Left colon (tissue), 2 donors: ENCODE measurements around the gene PHF23. TPM values are rescaled to one million over a fixed set of nuclear protein-coding genes. Genes with fewer than 3 reads are reported as not detected.
A peak's percentile ranks its signal among the peaks of the same experiment; 100 is the strongest.

Experiments used
- ATAC-seq: fragments of 200-7000 bp; cut with Tn5 transposase; one replicate; pipeline ENCODE4 v1.9.1; 2020; ENCODE audit warnings: mild to moderate bottlenecking, moderate library complexity
- DNase-seq, 2 donors: peaks; one replicate each; pipeline ENCODE4 v3.0.0-alpha.2; 2020
- intact Hi-C, 2 donors: fragments of 100-400 bp; cut with DNase I in 1 of 2; cut with micrococcal nuclease in 1 of 2; formaldehyde crosslinking; loops; one replicate each; pipeline versions ENCODE4 v1.11.2 to v1.14.0; 2022; cut with DNase I, micrococcal nuclease
- total RNA-seq, 2 donors: library from RNA; stranded (reverse); fragmentation: NEBNext Ultra II Directional; extraction: Animal tissue kit (Norgen Biotek cat#: 25700); gene quantifications; one replicate each; pipeline ENCODE4 v1.2.1, GENCODE V29; 2021
- donor health status: DM: no; HTN: no; CAD: no.
- donor health status: DM: yes; HTN: yes; CAD: no.

Gene PHF23
- total RNA-seq, 2 donors from 2014 or later = 33.9 to 44.1 TPM

DNA sequence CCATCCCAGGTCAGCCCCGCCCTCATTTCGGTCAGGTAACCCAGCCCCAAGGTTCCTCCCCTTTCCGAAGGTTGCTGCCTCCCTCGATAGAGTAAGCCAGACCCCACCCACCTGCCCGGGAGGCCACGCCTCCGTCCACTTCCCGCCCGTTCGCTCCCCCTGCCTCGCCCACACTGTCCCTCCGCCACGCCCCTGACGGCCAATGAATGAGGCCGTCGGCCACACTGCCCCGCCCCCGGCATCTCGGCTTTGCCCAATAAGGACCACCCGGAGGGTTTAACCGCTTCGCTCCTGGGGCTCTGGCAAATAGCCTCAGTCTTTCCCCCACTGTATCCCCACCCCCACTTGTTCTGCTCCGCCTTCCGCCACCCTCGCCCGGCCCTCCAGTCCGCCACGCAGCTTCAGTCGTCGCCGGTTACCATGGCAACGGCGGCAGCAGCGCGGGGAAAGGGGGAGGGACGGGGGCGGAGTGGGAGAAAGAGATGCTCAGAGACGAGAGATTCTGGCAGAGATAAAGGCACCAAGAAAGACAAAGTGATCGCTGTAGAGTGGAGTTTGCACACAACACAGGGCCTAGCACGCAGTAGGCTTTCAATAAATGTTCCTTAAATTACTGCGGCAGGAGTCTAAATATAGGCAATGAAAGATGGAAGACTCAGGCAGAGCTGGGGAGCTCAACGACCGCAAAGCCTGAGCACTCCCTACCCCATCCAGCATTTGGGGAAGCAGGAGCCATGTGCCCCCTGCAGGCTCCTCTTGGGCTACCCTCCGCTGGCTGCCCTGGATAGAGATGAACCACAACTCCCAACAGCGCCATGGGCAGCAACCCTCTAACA is 24.7 kb downstream of the PHF23 start:
- DNase-seq = peak; percentile 99
- intact Hi-C loops = no loop called here
- peak; percentile 88 for ATAC-seq

DNA sequence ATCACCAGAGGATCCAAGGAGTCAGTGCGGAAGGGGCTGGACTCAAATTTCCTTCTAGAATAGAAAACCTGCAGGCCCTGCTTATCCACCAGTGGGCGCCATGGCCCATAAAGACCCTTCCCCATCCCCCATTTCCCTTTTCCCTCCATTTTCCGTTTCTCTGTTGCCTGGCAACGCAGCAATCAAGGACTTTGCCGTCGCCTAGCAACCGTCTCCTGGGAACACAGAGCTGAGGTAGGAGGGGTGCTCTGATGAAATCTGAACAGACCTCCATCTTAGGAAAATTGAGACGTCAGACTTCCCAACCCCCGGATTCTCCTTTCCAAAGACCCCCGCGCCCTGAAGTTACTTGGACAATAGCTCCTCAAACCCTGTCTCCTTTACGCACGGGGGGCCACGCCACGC is 25.4 kb downstream of the PHF23 start:
- intact Hi-C loops = no loop called here
- ATAC-seq = peak; percentile 20
- peak in 1 of 2 donors; percentile 82 for DNase-seq

DNA sequence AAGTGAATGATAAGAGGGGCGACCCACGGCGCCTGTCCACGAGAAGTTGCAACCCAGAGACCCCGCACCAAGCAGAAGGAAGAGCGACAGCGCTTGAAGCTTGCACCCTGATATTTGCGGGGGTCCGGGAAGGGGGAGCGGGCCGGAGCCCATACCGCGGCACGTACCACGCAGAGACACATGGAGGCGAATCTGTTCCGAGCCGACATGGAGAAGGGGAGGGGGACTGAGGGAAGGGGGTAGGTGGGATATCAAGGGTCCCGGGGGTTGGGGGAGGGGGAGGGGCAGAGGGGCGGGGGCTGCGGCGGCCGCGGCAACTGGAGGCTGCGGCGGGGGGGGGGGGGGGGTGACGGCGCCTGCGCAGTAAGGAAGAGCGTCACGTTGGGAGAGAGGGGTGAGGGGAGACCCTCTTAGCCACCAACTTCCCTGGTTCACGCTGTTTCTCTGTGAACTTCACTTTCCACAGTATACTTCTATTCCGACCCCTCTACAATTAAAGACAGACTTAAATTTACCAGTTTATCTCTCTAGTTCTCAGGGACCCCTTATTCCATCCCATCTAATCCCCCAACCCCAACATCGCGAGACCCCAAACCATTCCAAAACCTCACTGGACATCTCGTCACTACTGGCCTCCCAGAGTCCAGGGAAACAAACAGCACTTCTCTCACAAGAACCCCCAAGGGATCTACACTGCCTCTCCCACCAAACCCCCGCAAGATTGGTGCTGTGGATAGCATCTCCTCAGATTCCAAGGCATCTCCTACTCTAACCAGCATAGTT is 27.6 kb downstream of the PHF23 start:
- intact Hi-C loops = no loop called here
- ATAC-seq = no peak
- DNase-seq = no peak

DNA sequence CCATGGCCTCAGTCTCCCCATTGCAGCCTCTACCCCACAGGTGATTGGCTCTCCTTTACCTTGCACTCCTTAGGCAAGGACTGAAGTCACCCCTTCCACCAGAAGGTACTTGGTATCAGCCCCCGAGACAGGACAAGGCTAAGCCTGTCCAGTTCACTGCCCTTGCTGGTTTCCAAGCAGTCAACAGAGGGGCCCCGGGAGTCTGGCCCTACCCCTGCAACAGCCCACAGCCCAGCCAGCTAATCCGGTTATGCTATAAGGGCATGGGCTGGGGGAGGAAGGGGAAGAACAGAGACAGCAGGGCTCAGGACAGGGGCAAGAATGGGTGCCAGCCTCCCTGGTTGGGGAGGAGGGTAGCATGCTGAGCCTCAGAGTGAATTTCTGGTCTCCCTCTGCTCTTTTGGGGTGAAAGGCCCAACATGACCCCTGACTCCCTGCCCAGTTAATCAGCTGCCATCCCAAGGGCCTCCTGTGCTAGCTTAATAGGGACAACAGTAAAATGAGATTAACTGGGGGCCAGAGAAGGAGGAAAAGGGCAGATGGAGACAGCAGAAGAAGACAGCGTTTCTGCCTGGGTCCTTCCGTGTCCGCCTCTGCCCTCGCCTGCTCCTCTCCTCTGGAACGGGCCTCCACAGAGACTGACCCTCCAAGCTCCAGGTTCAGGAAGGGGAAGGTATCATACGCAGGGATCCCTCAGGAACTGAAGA is 30.4 kb downstream of the PHF23 start:
- ATAC-seq (no peak), DNase-seq (no peak)

DNA sequence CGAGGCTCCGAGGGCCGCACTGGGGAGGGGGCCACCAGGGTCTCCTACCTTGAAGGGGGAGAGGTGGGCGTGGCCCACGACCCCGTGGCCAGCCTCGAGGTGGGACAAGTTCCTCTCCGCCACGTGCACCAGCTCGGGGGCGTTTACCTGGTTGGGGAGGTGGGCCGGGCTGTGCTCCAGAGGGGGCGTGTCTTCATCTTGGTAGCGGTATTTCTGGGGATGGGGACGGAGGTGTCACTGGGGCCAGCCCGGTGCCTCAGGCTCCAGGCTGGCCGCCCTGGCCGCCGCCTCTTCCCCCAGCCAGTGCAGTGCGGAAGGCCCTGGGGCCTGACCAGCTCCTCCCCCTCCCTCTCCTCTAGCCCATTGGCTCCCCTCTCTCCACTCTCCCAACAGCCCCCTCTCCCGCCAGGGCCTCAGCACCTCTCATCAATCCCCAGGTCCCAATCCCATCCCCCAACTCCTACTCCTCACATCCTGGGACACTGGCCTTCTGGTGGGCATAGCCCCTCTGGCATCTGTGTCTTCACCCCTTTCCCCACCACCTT is 31.2 kb downstream of the PHF23 start:
- DNase-seq = no peak

More for the DNA sequence above, 30.4 kb downstream of the PHF23 start:
- intact Hi-C loops = no loop called here

DNA sequence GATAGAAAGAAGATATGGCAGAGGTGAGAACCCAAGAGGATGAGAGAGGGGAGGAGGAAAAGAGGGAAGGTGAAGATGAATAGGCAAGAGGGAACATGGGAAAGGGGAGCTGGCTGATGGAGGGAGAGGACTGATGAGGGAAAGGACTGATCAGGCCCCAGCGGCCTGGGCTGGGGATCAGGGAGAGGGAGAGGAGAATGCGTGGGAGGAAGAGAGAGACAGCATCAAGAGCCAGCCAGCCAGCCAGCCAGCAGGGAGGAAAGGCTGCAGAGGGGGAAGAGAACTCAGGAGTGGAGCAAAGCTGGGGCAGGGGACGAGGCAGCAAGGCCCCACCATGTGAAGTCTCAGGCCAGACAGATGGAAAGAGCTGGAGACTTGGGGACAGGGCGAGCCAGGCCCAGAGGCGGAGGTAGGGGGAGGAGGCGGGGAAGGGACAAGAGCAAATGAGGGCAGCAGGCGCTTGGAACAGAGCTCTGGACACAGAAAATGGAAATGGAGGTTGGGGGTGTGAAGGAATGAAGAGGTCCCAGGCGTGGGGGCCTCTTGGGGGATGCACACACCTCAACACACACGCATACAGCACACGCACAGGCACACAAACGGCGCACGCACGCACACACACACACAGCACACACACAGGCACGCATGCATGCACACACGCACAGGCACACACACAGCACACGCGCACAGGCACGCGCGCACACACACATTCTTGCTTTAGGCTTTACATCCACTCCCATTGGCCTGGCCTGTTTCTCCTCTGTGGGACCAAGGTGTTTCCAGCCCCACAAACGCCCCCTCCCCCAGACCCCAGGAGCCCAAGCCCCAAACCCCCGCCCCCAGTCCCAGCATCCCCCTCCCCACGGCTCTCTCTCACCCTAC is 31.9 kb downstream of the PHF23 start:
- DNase-seq = no peak
- no peak for ATAC-seq
- intact Hi-C loops = no loop called here

More for the DNA sequence above, 31.2 kb downstream of the PHF23 start:
- no peak for ATAC-seq
- intact Hi-C loops = no loop called here

DNA sequence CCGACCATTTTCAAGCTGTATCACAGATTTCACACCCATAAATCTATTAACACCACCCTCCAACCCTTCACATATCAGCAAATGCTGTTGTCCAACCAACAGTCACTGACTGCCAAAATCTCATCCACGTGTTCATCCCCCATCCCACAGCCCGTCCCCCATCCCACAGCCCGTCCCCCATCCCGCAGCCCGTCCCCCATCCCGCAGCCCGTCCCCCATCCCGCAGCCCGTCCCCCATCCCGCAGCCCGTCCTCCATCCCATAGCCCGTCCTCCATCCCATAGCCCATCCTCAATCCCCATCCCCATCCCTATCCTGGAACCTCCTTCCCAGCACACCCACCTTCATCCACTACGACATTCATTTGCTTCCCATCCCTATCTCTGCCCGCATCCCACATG is 33.7 kb downstream of the PHF23 start:
- intact Hi-C loops = no loop called here
- peak in 1 of 2 donors; percentile 22 for DNase-seq
- ATAC-seq = no peak

DNA sequence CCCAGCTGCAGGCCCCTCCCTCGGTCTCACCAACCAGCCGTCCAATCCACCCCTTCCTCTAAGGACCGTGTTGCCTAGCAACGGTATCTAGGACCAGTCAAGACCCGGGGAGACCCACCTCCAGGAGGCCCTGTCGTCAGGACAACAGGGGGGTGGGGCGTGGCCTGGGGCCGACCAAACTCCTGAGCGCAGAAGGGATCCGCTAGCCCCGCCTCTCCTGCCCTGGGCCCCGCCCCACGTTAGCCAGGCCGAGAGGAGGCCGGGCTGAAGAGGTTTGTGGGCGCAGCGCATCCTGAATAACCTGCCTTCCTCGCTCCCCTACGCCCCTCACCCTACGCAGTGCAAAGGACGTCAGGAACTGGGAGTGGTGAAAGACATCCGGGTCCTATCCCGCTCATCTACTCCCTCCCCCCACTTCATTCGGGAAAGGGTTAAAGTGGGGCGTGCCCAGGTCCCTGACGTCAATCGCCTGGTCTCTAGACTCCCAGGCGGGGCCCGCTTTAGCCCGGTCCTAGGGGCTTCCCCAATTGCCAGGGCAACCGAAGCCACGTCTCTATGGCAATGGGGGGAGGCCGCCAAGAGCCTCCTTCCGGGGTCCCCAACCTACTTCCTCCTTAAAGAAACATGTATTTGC is 34.3 kb downstream of the PHF23 start:
- peak; percentile 83 for ATAC-seq
- intact Hi-C loops = no loop called here
- DNase-seq = peak; percentile 84 to 88

DNA sequence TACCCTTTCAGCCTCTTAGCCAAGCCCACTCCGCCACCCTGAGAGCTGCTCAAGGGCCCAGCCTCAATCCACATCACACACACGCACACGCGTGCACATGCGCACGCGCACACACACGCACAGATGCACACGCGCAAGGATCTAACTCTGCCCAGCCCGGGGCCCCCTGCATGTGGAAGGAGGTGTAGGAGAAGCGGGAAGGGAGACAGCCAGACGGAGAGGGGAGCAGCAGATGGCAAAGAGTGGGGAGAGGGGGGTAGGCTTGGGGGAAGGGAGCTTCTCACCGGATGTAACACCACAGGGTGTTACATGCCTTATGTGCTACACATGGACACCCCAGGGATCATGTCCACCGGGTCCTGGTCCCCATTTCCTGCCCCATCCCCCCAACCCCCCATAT is 34.9 kb downstream of the PHF23 start:
- intact Hi-C loops = no loop called here
- DNase-seq = peak in 1 of 2 donors; percentile 27
- peak; percentile 16 for ATAC-seq

DNA sequence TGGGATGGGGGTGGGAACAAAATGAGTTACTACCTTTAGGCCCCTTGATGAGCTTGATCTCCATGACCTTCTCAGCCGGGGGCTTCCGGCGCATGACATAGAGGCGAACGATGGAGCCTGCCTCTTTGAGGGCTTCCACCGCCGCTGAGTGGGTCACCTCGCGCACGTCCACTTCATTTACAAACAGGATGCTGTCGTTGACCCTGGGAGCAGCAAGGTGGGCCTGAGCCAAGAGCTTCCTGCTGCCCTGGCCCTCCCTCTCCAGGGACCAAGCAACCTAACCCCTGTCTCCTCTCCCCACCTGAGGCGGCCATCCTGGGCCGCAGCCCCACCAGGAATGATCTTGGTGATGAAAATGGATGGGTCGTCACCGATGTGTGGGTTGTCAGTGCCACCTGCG is 35.9 kb downstream of the PHF23 start:
- DNase-seq (peak in 1 of 2 donors; percentile 25), ATAC-seq (no peak)
- intact Hi-C loops = no loop called here

DNA sequence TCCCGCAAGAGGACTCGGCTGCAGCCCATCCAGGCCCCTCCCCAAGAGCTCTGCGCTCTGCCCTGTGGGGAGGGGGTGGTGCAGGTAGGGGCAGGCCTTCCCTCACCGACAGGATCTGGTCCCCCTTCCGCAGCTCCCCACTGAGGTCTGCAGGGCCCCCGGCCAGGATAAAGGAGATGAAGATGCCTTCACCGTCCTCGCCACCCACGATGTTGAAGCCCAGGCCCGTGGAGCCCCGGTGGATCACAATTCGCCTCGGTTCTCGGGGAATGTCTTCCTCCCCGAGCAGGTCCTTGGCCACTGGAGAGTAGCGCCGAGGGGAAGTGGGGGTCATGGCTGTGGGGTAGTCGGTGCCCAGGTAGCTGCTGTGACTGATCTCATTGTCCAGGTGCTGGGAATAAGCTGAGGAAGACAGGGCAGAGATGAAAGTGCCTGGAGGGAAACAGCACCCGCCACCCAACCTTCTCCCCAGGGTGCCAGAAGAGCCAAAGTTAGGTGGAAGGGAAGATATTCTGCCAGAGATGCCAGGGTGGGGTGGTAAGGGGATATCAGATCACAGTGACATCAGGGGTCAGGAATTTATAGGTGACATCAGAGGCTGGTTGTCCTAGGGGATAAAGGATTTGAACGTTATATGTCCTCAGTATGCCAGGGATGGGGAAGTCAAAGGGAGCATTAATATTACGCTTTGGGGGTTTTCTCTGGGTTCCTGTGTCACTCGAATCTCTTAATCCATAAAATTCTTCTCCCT is 42.4 kb downstream of the PHF23 start:
- intact Hi-C loops = no loop called here
- DNase-seq = no peak
- ATAC-seq = no peak

DNA sequence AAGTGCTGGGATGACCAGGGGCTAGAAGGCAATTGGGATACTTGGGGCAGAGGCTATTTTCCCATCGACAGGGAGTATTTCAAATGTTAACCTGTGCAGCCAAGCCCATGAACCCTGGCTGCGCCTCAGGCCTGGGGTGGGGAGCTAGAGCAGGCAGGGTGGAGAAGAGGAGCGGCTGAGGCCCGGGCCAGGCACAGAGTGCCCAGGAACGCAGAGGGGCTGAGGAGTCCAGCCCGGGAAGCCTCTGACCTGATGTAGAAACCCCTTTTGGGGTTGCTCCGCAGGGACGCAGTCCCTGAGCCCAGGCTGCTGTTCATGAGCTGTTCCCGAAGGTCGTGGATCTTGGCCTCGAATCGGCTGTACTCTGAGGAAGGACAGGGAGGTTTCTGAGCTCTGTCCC is 43.3 kb downstream of the PHF23 start:
- intact Hi-C loops = no loop called here
- DNase-seq (no peak), ATAC-seq (no peak)

DNA sequence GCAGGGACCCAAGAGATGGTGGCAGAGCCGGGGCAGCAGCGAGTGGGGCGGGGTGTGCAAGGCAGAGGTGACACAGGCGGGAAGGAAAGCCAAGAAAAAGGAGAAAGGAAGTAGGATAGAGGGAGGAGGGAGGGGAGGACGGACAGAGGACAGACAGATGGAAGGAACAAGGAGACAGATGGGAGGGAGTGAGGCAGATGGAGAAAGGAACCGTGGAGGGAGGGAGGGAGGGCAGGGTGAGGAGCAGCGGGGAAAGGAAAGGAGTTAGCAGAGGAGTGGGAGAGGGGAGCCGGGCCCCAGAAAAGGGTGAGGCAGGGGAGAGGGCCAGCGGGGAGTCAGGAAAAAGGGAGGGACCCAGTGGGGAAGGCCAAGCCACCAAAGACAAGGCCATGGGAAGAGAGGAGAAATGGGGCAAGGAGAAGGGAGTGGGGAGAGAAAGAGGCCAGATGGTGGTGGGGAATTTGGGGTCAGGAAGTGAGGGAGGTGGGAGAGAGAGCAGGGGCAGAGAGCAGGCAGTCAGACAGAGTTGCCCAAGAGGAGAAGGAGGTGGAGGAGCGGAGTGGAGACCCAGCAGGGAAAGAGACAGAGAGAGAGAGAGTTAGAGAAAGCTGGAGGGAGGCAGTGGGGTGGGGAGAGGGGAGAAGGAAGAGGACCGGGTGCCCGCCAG is 46.9 kb downstream of the PHF23 start:
- DNase-seq = no peak
- no peak for ATAC-seq
- intact Hi-C loops = no loop called here

DNA sequence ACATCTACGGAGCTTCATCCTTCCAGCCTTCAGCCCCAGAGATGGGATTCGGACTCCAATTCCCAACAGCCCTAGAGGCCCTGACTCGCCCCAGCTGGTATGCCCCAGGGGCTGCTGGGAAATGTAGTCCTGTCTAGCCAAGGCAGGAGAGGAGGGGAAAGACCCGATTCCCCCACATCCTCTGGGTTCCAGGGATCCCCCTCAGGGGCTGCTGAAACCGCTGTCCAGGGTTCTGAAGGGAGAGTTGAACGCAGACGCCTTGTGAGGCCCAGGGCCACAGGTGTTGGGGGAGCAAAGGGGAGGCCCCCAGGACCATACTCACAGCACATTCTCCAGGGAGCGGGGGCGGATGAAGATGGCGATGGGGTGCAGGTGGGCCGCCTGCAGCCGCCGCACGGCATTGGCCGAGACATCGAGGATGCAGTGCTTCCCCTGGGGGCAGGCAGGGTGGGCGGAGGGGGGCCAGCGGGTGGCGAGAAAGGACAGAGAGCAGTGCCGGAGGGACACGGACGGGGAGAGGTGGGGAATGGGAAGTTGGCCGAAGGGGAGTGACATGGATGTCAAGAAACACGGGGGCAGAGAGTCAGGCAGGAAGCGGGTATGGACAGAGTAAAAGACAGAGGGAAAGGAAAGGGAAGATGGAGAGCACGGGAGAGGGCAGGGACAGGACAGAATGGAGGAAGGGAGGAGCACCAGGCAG is 47.5 kb downstream of the PHF23 start:
- peak in 1 of 2 donors; percentile 47 for DNase-seq

DNA sequence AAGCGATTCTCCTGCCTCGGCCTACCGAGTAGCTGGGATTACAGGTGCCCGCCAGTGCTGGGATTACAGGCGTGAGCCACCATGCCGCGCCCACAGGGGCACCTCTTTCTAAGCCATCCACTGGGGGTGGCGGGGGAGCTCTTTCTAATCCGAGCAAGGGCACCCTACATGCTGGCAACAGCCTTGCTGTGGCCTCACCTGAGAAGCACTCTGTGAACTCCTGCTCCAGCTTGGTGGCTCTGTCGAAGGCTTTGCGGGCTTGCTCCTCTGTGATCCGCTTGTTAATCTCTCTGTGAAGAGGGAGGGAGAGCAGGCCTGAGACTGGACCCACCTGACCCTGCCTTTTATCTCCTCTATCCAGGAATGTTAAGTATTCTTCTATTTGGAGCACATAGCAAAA is 48.2 kb downstream of the PHF23 start:
- DNase-seq = no peak
- intact Hi-C loops = no loop called here
- ATAC-seq = no peak

More for the DNA sequence above, 47.5 kb downstream of the PHF23 start:
- peak; percentile 87 for ATAC-seq
- intact Hi-C loops = no loop called here

DNA sequence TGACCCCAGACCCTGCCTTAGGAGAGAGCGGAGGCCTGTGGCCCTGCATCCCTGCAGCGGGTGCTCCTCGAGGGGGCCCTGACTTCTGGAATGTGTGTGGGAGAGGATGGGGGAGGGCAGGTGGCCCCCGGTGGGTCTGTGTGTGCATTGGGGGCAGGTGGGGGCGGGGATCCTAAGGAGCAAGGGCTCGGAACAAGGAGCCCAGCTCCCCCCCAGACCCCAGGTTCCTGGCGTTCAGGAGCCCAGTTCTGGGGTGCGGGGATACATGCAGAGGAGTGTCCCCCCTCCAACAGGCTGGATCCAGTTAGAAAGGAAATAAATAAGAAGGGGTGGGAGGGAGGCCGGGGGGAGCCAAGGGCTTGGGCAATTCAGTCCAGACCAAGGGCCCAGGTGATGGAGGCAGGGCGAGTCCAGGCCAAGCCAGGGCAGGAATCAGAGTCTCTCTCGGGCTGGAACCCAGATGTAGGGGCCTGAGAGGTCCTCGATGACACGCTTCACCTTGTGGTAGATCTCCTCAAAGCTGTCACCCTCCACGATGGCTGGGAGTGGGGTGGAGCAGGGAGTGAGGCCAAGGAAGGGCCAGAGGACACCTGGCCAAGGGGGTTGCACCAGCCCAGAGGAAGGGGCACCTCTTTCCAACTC is 48.9 kb downstream of the PHF23 start:
- ATAC-seq = no peak

More for the DNA sequence above, 48.9 kb downstream of the PHF23 start:
- DNase-seq = no peak
- intact Hi-C loops = no loop called here
